ENCODE measurements around the gene PGLYRP4. TPM values are rescaled to one million over a fixed set of nuclear protein-coding genes. Genes with fewer than 3 reads are reported as not detected.

PGLYRP4 gene, protein sequence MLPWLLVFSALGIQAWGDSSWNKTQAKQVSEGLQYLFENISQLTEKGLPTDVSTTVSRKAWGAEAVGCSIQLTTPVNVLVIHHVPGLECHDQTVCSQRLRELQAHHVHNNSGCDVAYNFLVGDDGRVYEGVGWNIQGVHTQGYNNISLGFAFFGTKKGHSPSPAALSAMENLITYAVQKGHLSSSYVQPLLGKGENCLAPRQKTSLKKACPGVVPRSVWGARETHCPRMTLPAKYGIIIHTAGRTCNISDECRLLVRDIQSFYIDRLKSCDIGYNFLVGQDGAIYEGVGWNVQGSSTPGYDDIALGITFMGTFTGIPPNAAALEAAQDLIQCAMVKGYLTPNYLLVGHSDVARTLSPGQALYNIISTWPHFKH
- total RNA-seq, result not detected in 2 replicates
- long read RNA-seq, result 0 reads

DNA sequence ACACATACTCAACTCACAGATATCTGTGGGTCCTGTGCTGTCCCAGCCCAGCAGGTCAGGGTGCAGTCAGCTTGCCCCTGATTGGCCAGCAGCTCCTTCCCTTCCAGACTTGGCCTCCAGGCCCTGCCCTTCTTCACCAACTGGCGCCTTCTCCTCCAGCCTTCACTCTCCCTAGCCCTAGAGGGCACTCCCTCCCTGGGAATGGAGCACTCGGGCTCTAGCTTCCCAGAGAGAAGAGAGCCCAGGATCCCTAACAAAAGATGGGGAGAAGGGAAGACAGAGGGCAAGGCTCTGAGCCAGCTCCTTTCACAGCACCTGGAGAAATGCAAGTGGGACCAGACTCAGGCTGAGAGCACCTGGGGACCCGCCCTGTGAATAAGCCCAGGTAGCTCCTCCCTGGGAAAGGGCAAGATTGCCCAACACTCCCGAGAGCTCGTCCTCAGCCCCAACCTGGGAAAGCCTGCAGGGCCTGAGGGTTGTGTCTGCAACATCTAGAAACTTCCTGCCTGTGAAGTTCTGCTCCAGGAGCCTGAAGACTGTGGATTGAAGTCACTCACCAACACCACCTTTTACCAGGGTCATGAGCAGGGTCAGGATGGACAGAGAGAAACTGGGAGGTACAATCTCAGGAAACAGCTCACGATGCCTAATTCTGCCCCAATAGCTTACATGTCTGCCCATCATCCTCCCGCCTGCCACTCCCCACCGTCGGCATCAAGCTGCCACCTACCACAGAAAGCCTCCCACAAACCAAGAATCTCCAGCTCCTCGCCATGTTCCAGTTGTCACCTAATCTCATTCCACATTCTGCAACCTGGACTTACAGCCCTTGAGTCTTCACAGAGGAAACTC lies at the start of gene PGLYRP4:
TSS of gene PGLYRP4 (minus strand) at position 331 of the 852 bp plus-strand sequence. CDS start 909 bp downstream, outside the sequence.
- Mint-ChIP-seq H3K36me3 (ENCODE audit: low read depth) (no peaks in the 10 kb centered on the region), H3K4me3 (no peak within 1 kb of the TSS), H3K27ac (ENCODE audit: unreplicated experiment) (no peak within 1 kb of the TSS), H3K4me1 (no peaks in the 10 kb centered on the region), H3K27me3 (ENCODE audit: low read depth) (peaks cover 76% of the 10 kb centered on the region), H3K9me3 (no peaks in the 10 kb centered on the region)
- no peak for DNase-seq (ENCODE audit: low read depth, low spot score)
- TF ChIP-seq, protein P1, sequence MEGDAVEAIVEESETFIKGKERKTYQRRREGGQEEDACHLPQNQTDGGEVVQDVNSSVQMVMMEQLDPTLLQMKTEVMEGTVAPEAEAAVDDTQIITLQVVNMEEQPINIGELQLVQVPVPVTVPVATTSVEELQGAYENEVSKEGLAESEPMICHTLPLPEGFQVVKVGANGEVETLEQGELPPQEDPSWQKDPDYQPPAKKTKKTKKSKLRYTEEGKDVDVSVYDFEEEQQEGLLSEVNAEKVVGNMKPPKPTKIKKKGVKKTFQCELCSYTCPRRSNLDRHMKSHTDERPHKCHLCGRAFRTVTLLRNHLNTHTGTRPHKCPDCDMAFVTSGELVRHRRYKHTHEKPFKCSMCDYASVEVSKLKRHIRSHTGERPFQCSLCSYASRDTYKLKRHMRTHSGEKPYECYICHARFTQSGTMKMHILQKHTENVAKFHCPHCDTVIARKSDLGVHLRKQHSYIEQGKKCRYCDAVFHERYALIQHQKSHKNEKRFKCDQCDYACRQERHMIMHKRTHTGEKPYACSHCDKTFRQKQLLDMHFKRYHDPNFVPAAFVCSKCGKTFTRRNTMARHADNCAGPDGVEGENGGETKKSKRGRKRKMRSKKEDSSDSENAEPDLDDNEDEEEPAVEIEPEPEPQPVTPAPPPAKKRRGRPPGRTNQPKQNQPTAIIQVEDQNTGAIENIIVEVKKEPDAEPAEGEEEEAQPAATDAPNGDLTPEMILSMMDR (conservative IDR thresholded peaks at IDR 0.05), result no peak

DNA sequence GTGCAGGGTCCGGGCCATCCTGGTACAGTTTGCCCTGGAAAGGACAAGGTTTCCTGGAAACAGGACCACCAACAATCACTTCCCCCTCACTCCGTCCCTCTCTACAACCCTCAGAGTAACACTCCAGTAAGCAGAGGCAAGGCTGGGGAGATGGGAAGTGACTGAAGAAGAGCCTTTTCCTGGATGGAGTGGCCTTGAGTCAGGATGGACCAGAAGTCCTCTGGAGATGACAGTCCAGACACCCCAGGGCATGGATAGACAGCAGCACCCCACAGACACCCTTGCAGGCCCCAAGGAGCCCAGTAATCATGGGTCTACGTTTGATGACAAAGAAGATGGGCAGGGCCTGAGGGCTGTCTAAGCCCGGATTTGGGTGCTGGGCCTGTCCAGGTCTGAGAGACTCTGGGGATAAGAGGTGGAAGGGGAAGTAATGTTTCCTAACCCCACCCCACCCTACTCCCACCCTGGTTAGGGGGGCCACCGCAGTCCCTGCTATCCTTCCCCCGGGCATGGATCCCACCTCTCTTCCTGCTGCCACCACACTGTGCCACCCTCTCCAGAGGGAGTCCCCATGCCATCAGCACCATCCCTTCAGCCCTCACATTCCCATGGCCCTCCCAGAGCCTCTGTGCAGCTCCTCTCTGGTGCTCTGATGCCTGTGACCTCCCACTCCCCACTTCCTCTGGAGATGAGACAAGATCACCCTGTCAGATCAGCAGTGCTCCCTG lies 49.4 kb upstream of the PGLYRP4 start:
- Mint-ChIP-seq H3K27ac (ENCODE audit: unreplicated experiment) (no peak overlapping the region), H3K9me3 (no peaks in the 10 kb centered on the region), H3K4me3 (no peak overlapping the region), H3K27me3 (ENCODE audit: low read depth) (peaks cover 52% of the 10 kb centered on the region), H3K36me3 (ENCODE audit: low read depth) (no peaks in the 10 kb centered on the region), H3K4me1 (no peaks in the 10 kb centered on the region)
- TF ChIP-seq, protein P1 (conservative IDR thresholded peaks at IDR 0.05), result no peak
- no peak for DNase-seq (ENCODE audit: low read depth, low spot score)

DNA sequence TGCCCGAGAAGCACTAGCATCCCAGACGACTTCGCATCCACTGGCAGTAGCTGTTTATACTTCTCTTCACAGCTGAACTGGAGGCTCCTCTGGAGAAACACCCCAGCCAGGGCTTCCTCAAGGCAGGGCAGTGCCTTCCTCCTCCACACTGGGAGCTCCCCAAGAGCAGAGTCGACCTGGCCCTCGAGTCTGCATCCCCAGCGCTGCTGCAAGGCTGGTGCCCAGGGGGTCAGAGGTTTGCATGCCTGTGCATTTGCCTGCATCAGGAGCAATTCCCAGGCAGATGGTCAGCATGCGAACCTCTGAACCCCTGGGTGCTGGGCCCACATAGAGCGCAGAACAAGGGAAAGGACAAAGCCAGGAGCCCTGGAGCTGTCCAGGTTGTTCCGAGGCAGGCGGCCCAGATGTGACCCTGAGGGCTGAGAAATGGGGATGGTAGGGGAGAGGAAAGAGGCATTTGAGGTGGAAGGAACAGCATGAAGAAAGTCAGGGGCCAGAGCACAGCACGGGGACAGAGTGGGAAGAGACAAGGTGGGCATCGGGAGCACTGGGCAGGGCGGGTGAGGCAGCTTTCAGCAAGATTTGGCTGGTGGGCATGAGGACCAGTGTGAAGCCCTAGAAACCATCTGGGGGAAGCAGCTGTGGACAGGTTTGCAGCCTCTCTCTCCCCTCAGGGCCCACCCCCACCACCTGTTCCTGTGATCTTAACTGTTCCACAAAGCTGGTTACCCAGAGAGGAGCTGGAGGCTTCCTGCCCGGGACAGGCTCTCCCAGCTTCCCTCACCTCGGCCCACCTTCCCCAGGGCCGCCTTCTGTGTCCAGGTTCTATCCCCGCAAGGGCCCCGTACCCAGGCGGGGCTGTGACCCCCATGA lies 48.6 kb upstream of the PGLYRP4 start:
- TF ChIP-seq, protein P1 (conservative IDR thresholded peaks at IDR 0.05), result no peak

DNA sequence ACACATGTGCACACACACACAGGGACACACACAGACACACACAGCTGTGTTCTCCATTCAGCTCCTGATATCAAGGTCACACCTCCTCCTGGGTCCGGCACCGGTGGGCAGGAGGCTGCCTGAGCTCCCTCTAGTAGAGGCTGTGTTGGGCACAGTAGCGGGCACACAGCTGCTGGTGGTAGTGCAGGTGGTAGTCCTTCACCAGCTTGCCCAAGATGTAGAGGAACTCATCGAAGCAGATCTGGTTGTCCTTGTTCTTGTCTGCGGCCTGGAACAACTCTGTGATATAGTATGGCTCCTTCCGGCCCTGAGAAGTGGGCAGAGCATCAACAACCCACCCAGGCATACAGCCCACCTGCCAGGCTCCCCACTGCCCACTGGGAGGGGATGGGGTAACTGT lies 47.8 kb upstream of the PGLYRP4 start:
- Mint-ChIP-seq H3K9me3 (no peaks in the 10 kb centered on the region), H3K36me3 (ENCODE audit: low read depth) (no peaks in the 10 kb centered on the region), H3K27ac (ENCODE audit: unreplicated experiment) (no peak overlapping the region), H3K4me1 (no peaks in the 10 kb centered on the region), H3K27me3 (ENCODE audit: low read depth) (peaks cover 54% of the 10 kb centered on the region), H3K4me3 (no peak overlapping the region)
- TF ChIP-seq, protein P1 (conservative IDR thresholded peaks at IDR 0.05), result no peak
- DNase-seq (ENCODE audit: low read depth, low spot score), result no peak

More for the DNA sequence above, 48.6 kb upstream of the PGLYRP4 start:
- DNase-seq (ENCODE audit: low read depth, low spot score), result no peak
- Mint-ChIP-seq H3K36me3 (ENCODE audit: low read depth) (no peaks in the 10 kb centered on the region), H3K4me1 (no peaks in the 10 kb centered on the region), H3K27me3 (ENCODE audit: low read depth) (peaks cover 53% of the 10 kb centered on the region), H3K4me3 (no peak overlapping the region), H3K27ac (ENCODE audit: unreplicated experiment) (no peak overlapping the region), H3K9me3 (no peaks in the 10 kb centered on the region)
